HG03469 (cell line): Measurements from ENCODE around the gene ZBED4.

Experiments
- ATAC-seq: cut with Tn5 transposase; IDR thresholded peaks from one replicate; pipeline ENCODE4 v1.9.1; 2021; ENCODE audit warnings: mild to moderate bottlenecking, moderate library complexity, moderate number of reproducible peaks; ENCODE audit not compliant: unreplicated experiment

Gene ZBED4

GRCh38 chr22:49872347-49872746 lies 18.7 kb downstream of the ZBED4 start:
- no peak for ATAC-seq

DNA sequence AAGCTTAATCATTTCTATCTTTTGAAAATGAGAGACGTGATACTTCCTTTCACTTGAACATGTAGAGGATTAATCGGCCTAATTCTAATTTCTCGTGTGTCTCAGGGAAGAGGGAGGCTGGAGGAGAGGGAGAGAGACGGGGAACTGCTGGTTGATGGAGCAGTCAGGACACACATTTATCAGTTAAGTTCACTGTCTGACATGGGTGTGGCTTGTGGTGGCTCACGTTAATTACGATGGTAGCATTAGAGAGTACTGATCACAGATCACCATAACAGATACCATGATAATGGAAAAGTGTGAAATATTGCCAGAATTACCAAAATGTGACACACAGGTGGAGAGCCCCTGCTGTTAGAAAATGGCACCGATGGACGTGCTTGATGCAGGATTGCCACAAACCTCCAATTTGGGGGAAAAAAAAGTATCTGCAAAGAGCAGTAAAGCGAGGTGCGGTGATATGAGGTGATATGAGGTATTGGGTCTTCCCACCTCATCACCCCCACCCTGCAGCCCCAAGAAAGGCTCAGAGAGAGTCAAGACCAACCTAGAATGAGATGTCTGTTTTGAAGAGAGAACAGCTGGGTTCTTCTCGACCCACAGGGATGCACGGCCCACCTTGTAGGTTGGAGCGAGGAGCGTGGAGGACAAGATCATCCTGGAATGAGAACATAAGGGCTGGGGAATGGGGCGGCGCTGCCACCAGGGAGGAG lies 19.7 kb downstream of the ZBED4 start:
- no peak for ATAC-seq

DNA sequence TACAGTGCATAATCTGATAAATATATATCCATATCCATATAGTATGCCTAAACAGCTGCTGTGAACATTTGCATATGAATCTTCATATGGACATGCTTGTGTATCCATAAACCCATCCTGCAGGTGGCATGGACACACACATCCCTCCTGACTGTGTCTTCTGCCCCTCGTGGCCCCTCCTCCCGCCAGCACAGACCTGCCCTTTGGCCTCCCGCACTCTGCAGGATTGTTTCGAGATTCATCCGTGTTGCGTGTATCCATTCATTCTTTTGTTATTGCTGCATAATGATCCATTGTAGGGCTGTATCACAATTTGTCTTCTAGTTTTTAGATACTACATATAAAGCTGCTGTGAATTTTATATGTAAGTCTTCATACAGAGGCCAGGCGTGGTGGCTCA lies 24.0 kb downstream of the ZBED4 start:
- no peak for ATAC-seq

- ATAC-seq = no peak
Observed at GRCh38 chr22:49878206-49878605, 24.6 kb downstream of the ZBED4 start.

DNA sequence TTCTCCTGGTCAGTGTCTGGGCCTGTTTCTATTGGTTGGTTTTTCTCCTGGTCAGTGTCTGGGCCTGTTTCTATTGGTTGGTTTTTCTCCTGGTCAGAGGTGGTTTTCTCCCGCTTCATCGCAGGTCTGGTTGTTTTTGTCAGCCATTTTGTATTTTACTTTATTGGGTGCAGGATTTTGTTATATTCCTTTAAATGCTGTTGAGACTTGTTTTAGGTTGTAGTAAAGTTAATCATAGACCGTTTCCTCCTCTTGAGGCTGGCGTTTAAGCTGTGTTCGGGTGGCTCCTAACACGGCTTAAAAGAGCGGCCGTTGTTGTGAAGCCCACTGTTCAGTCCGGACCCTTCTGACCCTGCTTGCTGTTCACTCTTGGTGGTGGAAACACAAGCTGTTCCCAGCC lies 26.2 kb downstream of the ZBED4 start:
- no peak for ATAC-seq

- ATAC-seq = no peak
Observed at GRCh38 chr22:49880281-49880680, 26.6 kb downstream of the ZBED4 start.

DNA sequence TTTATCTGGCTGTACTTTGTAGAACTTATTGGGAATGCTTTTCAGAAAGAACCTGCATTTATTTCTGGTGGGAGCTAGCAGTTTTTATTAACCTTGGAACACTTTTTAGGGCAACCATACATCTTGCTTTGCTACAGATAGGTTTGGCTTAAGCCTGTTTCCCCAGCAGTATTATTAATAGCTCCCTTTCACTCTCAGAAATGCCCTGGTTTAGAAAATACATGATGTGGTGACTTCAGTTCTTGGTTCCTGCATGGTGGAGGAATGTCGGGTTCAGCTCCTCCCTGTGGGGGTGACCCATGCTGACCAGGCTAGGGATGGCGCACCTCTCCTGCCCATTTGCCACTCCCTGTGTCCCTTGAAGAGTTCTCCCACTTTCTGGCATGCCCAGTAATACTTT lies 28.2 kb downstream of the ZBED4 start:
- no peak for ATAC-seq

GRCh38 chr22:49882519-49883293 lies 29.1 kb downstream of the ZBED4 start:
- ATAC-seq = no peak

DNA sequence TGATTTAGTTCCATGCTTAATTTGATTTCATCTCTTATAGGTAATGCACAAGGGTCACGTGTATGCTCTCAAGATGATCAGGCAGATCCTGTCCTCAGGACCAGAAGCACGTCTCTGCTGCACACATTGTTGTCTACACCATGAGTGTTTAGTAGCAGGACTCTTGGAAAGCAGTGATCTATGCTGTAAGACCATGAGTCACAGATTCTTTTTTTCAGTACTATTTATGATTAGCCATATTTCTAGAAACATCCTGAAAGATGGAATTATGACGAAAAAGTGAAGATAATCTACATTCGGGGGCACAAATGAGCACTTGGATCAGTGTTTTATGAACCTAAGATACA lies 29.6 kb downstream of the ZBED4 start:
- no peak for ATAC-seq

DNA sequence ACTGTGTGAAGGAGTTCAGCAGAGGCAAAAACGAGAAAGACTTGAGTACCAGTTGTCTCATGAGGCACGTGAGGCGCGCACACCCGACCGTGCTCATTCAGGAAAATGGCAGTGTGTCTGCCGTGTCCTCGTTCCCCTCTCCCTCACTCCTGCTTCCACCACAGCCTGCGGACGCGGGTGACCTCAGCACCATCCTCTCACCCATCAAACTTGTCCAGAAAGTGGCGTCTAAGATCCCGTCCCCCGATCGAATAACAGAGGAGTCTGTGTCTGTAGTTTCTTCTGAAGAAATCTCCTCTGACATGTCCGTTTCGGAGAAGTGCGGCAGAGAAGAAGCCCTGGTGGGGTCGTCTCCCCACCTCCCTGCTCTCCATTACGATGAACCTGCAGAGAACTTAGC lies 30.4 kb downstream of the ZBED4 start:
- no peak for ATAC-seq

DNA sequence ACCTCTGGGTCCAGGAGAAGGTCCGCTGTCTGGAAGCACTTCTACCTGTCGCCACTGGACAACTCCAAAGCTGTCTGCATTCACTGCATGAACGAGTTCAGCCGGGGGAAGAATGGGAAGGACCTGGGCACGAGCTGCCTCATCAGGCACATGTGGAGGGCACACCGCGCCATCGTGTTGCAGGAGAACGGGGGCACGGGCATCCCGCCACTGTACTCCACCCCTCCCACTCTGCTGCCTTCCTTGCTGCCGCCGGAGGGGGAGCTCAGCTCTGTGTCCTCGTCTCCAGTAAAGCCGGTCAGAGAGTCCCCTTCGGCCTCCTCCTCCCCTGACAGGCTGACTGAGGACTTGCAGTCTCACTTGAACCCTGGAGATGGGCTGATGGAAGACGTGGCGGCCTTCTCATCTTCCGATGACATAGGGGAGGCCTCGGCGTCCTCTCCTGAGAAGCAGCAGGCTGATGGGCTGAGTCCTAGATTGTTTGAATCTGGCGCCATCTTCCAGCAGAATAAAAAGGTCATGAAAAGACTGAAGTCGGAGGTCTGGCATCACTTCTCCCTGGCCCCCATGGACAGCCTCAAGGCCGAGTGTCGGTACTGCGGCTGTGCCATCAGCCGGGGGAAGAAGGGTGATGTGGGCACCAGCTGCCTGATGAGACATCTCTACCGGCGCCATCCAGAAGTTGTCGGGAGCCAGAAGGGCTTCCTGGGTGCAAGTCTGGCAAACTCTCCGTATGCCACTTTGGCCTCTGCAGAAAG lies 31.0 kb downstream of the ZBED4 start:
- no peak for ATAC-seq

DNA sequence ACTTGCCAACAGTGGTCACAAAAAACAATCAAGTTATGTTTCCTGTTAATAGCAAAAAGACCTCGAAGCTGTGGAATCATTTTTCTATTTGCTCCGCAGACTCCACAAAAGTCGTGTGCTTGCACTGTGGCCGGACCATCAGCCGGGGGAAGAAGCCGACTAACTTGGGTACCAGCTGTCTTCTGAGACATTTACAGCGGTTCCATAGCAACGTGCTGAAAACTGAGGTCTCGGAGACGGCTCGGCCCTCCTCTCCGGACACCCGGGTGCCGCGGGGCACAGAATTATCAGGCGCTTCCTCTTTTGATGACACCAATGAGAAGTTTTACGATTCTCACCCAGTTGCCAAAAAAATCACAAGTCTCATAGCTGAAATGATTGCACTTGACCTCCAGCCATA lies 31.6 kb downstream of the ZBED4 start:
- no peak for ATAC-seq

DNA sequence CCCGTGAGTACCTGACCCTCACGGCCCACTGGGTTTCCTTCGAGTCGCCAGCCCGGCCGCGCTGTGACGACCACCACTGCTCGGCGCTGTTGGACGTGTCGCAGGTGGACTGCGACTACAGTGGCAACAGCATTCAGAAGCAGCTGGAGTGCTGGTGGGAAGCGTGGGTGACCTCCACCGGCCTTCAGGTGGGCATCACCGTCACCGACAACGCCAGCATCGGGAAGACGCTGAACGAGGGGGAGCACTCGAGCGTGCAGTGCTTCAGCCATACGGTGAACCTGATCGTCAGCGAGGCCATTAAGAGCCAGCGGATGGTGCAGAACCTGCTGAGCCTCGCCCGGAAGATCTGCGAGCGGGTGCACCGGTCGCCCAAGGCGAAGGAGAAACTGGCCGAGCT lies 32.2 kb downstream of the ZBED4 start:
- no peak for ATAC-seq

GRCh38 chr22:49886346-49887063 lies 32.9 kb downstream of the ZBED4 start:
- no peak for ATAC-seq

DNA sequence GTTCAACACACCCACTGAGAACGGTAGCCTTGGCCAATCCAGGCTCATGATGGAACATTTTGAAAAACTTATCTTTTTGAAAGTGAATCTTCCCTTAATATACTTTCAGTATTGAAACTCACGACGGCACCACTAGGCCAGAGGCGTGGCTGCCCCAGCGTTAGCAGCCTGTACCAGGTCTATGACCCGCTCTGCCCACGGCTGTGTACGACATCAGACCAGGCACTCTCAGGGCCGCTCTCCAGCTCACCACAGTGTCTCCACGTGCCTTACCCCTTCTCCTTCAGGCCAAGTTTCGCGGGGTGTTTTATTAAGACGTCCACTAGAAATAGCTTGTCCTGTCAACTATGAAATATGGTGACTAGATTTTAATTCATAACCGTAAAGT lies 33.4 kb downstream of the ZBED4 start:
- no peak for ATAC-seq

GRCh38 chr22:49887702-49888101 lies 34.1 kb downstream of the ZBED4 start:
- ATAC-seq = no peak

DNA sequence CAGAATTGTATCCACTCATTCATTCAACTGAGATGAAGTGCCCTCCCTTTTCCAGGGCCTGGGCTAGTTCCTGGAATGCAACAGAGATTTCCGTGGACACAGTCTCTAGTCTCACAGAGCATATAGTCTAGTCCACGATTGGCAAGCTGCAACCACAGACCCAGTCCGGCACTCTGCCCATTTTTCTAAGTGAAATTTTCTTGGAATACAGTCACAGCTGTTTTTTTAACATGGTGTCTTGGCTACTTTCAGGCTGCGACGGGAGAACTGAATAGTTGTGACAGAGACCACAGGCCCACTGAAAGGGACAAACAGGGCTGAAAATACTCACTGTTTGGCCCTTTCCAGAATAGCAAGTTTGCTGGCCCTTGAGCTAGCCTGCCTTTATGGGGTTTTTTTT lies 35.4 kb downstream of the ZBED4 start:
- no peak for ATAC-seq

GRCh38 chr22:49892226-49892899 lies 38.7 kb downstream of the ZBED4 start:
- no peak for ATAC-seq

GRCh38 chr22:49893025-49893424 lies 39.4 kb downstream of the ZBED4 start:
- ATAC-seq = no peak

DNA sequence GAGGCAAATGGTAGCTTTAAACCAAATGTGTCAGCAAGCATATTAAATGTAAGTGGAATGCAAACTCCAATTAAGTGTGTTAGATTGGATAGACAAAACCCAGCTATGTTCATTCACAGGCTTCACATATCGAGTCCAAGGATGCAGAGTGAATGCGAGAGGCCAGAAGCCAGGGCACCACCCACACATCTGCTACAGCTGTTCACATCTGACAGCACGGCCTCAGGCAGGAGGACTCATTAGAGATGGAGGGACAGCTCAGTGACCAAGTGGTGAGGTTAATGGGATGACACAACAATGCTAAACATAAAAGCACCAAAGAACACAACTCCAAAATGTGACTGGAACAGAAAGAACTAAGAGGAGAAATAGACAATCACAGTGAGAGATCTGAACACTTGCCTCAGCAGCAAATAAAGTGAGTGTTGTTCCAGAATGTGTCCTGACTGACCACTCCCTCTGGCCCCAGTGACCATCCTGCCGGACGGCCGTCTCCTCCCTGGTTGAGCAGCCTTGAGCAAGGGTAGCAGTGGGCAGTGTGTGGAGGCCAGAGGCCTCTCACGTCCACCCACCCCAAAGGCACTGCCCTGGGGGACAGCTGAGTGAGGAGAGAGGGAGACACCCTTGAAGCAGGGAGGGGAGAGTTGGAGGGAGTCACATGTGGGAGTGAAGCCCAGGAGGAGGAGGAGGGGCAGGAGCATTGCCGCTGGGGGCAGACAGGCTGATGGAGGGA lies 40.8 kb downstream of the ZBED4 start:
- ATAC-seq = no peak
